ENCODE data around the gene DCTD.

DNA sequence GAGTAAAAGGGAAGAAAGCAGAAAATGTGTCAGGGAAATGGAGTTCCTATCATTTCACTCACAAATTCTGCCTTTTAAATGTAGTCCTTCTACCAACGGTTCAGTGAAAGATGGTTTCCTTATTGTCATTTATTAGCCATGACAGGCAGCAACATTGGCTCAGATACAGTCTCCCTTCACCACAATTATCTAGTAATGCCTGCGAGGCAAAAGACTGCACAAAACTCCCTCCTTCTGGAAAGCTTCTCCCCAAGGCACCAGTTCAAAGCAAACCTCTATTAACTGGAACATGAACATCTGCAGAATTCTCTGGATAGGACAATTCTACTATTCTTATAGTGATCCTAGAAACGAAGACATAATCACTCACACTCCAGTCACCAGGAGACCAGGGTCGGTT is 28.3 kb downstream of the DCTD start:
- TF ChIP-seq GABPA (IDR thresholded peaks at IDR 0.05; ENCODE audit: low read depth) (no peak), ETV6 (conservative IDR thresholded peaks at IDR 0.05 in 1 of 2, IDR thresholded peaks at IDR 0.05 in 1 of 2; ENCODE audit: borderline replicate concordance in 1 of 2, low read depth in 1 of 2) (no peak), NBN (IDR thresholded peaks at IDR 0.05) (no peak), EED (IDR thresholded peaks at IDR 0.05; ENCODE audit: low read depth) (no peak), EZH2 (IDR thresholded peaks at IDR 0.05; ENCODE audit: borderline replicate concordance, control insufficient read depth, low read depth, low read length) (no peak), RAD21 (IDR thresholded peaks at IDR 0.05; ENCODE audit: insufficient read depth, low read depth, low read length) (no peak), POLR2A (IDR thresholded peaks at IDR 0.05; ENCODE audit: low read depth, low read length) (no peak), ZNF217 (IDR thresholded peaks at IDR 0.05) (no peak), ZNF24 (IDR thresholded peaks at IDR 0.05) (no peak), TAF1 (IDR thresholded peaks at IDR 0.05; ENCODE audit: borderline replicate concordance, low read depth, low read length) (no peak)
- TF ChIP-seq, protein P1, sequence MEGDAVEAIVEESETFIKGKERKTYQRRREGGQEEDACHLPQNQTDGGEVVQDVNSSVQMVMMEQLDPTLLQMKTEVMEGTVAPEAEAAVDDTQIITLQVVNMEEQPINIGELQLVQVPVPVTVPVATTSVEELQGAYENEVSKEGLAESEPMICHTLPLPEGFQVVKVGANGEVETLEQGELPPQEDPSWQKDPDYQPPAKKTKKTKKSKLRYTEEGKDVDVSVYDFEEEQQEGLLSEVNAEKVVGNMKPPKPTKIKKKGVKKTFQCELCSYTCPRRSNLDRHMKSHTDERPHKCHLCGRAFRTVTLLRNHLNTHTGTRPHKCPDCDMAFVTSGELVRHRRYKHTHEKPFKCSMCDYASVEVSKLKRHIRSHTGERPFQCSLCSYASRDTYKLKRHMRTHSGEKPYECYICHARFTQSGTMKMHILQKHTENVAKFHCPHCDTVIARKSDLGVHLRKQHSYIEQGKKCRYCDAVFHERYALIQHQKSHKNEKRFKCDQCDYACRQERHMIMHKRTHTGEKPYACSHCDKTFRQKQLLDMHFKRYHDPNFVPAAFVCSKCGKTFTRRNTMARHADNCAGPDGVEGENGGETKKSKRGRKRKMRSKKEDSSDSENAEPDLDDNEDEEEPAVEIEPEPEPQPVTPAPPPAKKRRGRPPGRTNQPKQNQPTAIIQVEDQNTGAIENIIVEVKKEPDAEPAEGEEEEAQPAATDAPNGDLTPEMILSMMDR (IDR thresholded peaks at IDR 0.05 in 2 of 3, conservative IDR thresholded peaks at IDR 0.05 in 1 of 3; ENCODE audit: control insufficient read depth in 2 of 3, extremely low read depth in 1 of 3, insufficient read depth in 1 of 3, low read depth in 3 of 3, low read length in 3 of 3), result no peak
- TF ChIP-seq, protein P2, sequence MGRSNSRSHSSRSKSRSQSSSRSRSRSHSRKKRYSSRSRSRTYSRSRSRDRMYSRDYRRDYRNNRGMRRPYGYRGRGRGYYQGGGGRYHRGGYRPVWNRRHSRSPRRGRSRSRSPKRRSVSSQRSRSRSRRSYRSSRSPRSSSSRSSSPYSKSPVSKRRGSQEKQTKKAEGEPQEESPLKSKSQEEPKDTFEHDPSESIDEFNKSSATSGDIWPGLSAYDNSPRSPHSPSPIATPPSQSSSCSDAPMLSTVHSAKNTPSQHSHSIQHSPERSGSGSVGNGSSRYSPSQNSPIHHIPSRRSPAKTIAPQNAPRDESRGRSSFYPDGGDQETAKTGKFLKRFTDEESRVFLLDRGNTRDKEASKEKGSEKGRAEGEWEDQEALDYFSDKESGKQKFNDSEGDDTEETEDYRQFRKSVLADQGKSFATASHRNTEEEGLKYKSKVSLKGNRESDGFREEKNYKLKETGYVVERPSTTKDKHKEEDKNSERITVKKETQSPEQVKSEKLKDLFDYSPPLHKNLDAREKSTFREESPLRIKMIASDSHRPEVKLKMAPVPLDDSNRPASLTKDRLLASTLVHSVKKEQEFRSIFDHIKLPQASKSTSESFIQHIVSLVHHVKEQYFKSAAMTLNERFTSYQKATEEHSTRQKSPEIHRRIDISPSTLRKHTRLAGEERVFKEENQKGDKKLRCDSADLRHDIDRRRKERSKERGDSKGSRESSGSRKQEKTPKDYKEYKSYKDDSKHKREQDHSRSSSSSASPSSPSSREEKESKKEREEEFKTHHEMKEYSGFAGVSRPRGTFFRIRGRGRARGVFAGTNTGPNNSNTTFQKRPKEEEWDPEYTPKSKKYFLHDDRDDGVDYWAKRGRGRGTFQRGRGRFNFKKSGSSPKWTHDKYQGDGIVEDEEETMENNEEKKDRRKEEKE (IDR thresholded peaks at IDR 0.05), result no peak
- TF ChIP-seq, protein P3, sequence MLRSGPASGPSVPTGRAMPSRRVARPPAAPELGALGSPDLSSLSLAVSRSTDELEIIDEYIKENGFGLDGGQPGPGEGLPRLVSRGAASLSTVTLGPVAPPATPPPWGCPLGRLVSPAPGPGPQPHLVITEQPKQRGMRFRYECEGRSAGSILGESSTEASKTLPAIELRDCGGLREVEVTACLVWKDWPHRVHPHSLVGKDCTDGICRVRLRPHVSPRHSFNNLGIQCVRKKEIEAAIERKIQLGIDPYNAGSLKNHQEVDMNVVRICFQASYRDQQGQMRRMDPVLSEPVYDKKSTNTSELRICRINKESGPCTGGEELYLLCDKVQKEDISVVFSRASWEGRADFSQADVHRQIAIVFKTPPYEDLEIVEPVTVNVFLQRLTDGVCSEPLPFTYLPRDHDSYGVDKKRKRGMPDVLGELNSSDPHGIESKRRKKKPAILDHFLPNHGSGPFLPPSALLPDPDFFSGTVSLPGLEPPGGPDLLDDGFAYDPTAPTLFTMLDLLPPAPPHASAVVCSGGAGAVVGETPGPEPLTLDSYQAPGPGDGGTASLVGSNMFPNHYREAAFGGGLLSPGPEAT (IDR thresholded peaks at IDR 0.05; ENCODE audit: low read depth), result no peak
- TF ChIP-seq, protein P4, sequence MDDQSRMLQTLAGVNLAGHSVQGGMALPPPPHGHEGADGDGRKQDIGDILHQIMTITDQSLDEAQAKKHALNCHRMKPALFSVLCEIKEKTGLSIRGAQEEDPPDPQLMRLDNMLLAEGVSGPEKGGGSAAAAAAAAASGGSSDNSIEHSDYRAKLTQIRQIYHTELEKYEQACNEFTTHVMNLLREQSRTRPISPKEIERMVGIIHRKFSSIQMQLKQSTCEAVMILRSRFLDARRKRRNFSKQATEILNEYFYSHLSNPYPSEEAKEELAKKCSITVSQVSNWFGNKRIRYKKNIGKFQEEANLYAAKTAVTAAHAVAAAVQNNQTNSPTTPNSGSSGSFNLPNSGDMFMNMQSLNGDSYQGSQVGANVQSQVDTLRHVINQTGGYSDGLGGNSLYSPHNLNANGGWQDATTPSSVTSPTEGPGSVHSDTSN (IDR thresholded peaks at IDR 0.05; ENCODE audit: insufficient replicate concordance, low read depth, low read length), result no peak
